H9 (cell line): ENCODE measurements around the gene PEX26. TPM values are rescaled to one million over a fixed set of nuclear protein-coding genes. Genes with fewer than 3 reads are reported as not detected.

Source experiments
- DNase-seq: peaks from one replicate; pipeline ENCODE4 v3.0.0-alpha.2; 2017
- H2AFZ ChIP-seq: one replicate; pipeline ENCODE4 v1.6.1; 2013; ENCODE audit warnings: mild to moderate bottlenecking, low read length, control low read depth, moderate library complexity
- H2AK5ac ChIP-seq: 2 replicates; pipeline ENCODE4 v1.6.1; 2013; ENCODE audit warnings: low read length, control low read depth, mixed read lengths; ENCODE audit not compliant: insufficient read length
- H2BK120ac ChIP-seq: one replicate; pipeline ENCODE4 v1.6.1; 2013; ENCODE audit warnings: low read depth, mild to moderate bottlenecking, low read length, control low read depth, inconsistent platforms; ENCODE audit not compliant: poor library complexity, severe bottlenecking
- H2BK12ac ChIP-seq: 2 replicates; pipeline ENCODE4 v1.6.1; 2013; ENCODE audit warnings: low read length, control low read depth, mixed read lengths, low read depth; ENCODE audit not compliant: insufficient read length
- H2BK15ac ChIP-seq: 2 replicates; pipeline ENCODE4 v1.6.1; 2013; ENCODE audit warnings: low read depth, low read length, control low read depth
- H2BK20ac ChIP-seq: one replicate; pipeline ENCODE4 v1.6.1; 2013; ENCODE audit warnings: low read depth, mild to moderate bottlenecking, low read length, control low read depth, inconsistent platforms; ENCODE audit not compliant: poor library complexity, severe bottlenecking
- H2BK5ac ChIP-seq: 2 replicates; pipeline ENCODE4 v1.6.1; 2013; ENCODE audit warnings: low read length, control low read depth, mixed read lengths; ENCODE audit not compliant: insufficient read length
- H3K14ac ChIP-seq: 2 replicates; pipeline ENCODE4 v1.6.1; 2013; ENCODE audit warnings: low read length, control low read depth; ENCODE audit not compliant: insufficient read depth
- H3K18ac ChIP-seq: 2 replicates; pipeline ENCODE4 v1.6.1; 2013; ENCODE audit warnings: low read depth, mild to moderate bottlenecking, mixed read lengths, low read length, control low read depth; ENCODE audit not compliant: insufficient read length
- H3K23ac ChIP-seq: 2 replicates; pipeline ENCODE4 v1.6.1; 2013; ENCODE audit warnings: low read length, control low read depth, mixed read lengths, low read depth; ENCODE audit not compliant: insufficient read length
- H3K23me2 ChIP-seq: 2 replicates; pipeline ENCODE4 v1.6.1; 2013; ENCODE audit warnings: low read depth, mild to moderate bottlenecking, mixed read lengths, low read length, control low read depth; ENCODE audit not compliant: insufficient read length, poor library complexity, severe bottlenecking
- H3K27ac ChIP-seq: 2 replicates; pipeline ENCODE4 v1.5.1; 2013; ENCODE audit warnings: low read length, control low read depth, mixed read lengths, low read depth; ENCODE audit not compliant: insufficient read length
- H3K27me3 ChIP-seq: 2 replicates; pipeline ENCODE4 v1.6.1; 2013; ENCODE audit warnings: low read length, control low read depth, inconsistent platforms; ENCODE audit not compliant: insufficient read depth
- H3K4ac ChIP-seq: 2 replicates; pipeline ENCODE4 v1.6.1; 2013; ENCODE audit warnings: low read depth, mild to moderate bottlenecking, control low read depth, inconsistent platforms, low read length, moderate library complexity
- H3K4me1 ChIP-seq: 2 replicates; pipeline ENCODE4 v1.6.1; 2013; ENCODE audit warnings: low read length, control low read depth, inconsistent platforms; ENCODE audit not compliant: insufficient read depth
- H3K4me2 ChIP-seq: 2 replicates; pipeline ENCODE4 v1.6.1; 2013; ENCODE audit warnings: low read length, control low read depth, mixed read lengths; ENCODE audit not compliant: insufficient read length, insufficient read depth
- H3K56ac ChIP-seq: 2 replicates; pipeline ENCODE4 v1.6.1; 2013; ENCODE audit warnings: low read depth, mild to moderate bottlenecking, mixed read lengths, low read length, control low read depth; ENCODE audit not compliant: insufficient read length
- H3K79me1 ChIP-seq: 2 replicates; pipeline ENCODE4 v1.6.1; 2013; ENCODE audit warnings: low read depth, mild to moderate bottlenecking, moderate library complexity, low read length, control low read depth, inconsistent platforms; ENCODE audit not compliant: insufficient read depth, poor library complexity, severe bottlenecking
- H3K79me2 ChIP-seq: 2 replicates; pipeline ENCODE4 v1.6.1; 2013; ENCODE audit warnings: low read length, control low read depth, inconsistent platforms; ENCODE audit not compliant: insufficient read depth
- H3K9ac ChIP-seq: 2 replicates; pipeline ENCODE4 v1.6.1; 2013; ENCODE audit warnings: low read length, control low read depth, mixed read lengths; ENCODE audit not compliant: insufficient read length; ENCODE audit errors: extremely low read depth
- H3K9me3 ChIP-seq: one replicate; pipeline ENCODE4 v1.6.1; 2013; ENCODE audit warnings: low read depth, low read length, inconsistent platforms; ENCODE audit not compliant: control insufficient read depth
- H3T11ph ChIP-seq: one replicate; pipeline ENCODE4 v1.6.1; 2013; ENCODE audit warnings: mild to moderate bottlenecking, low read length, control low read depth, inconsistent platforms
- H4K20me1 ChIP-seq: one replicate; pipeline ENCODE4 v1.6.1; 2013; ENCODE audit not compliant: control insufficient read depth, insufficient read length, insufficient read depth
- H4K5ac ChIP-seq: 2 replicates; pipeline ENCODE4 v1.6.1; 2013; ENCODE audit warnings: low read depth, mild to moderate bottlenecking, mixed read lengths, low read length, control low read depth; ENCODE audit not compliant: insufficient read length
- H4K8ac ChIP-seq: replicated peaks from 2 replicates; pipeline ENCODE4 v1.6.1; 2013; ENCODE audit warnings: low read length, control low read depth, mixed read lengths, low read depth; ENCODE audit not compliant: insufficient read length
- H4K91ac ChIP-seq: 2 replicates; pipeline ENCODE4 v1.6.1; 2013; ENCODE audit warnings: low read depth, mild to moderate bottlenecking, moderate library complexity, mixed read lengths, low read length, control low read depth; ENCODE audit not compliant: insufficient read length
- H3K27ac Mint-ChIP-seq, 3 experiments: 2 replicates in 2 of 3; 3 replicates in 1 of 3; pipeline ENCODE4 v1.8.0; 2020 to 2021; ENCODE audit warnings: mixed read lengths in 3 of 3, mild to moderate bottlenecking in 1 of 3, moderate library complexity in 1 of 3
- H3K27me3 Mint-ChIP-seq: 2 replicates; pipeline ENCODE4 v1.8.0; 2021; ENCODE audit warnings: low read depth, mild to moderate bottlenecking, moderate library complexity, mixed read lengths
- H3K36me3 Mint-ChIP-seq, 3 experiments: 2 replicates in 2 of 3; 3 replicates in 1 of 3; pipeline ENCODE4 v1.8.0; 2020 to 2021; ENCODE audit warnings: low read depth in 3 of 3, mixed read lengths in 3 of 3; ENCODE audit not compliant: insufficient read depth in 1 of 3
- H3K4me1 Mint-ChIP-seq, 2 experiments: 2 replicates each; pipeline ENCODE4 v1.8.0; 2020; ENCODE audit warnings: mixed read lengths in 2 of 2
- H3K4me3 Mint-ChIP-seq, 2 experiments: 2 replicates in 1 of 2; 3 replicates in 1 of 2; pipeline ENCODE4 v1.8.0; 2020 to 2021; ENCODE audit warnings: mild to moderate bottlenecking in 2 of 2, mixed read lengths in 2 of 2, moderate library complexity in 1 of 2
- H3K9me3 Mint-ChIP-seq, 2 experiments: 2 replicates in 1 of 2; 3 replicates in 1 of 2; pipeline ENCODE4 v1.8.0; 2020; ENCODE audit warnings: mild to moderate bottlenecking in 2 of 2, mixed read lengths in 2 of 2, moderate library complexity in 1 of 2
- CTCF ChIP-seq: fragments of 200-600 bp; sonication (generic); conservative IDR thresholded peaks from 3 replicates; pipeline ENCODE4 v1.8.0; 2021; ENCODE audit warnings: antibody characterized with exemption, mild to moderate bottlenecking
- WGBS: extraction: QIAGEN DNeasy Blood & Tissue Kit; methylation state at CpG from one replicate; pipeline ENCODE4 v1.1.7; 2013; ENCODE audit warnings: missing lambda C conversion rate, low lambda C conversion rate, mixed read lengths; ENCODE audit not compliant: insufficient read length; ENCODE audit errors: extremely low coverage; 5-methylcytosine and 5-hydroxymethylcytosine counted together
- total RNA-seq: library from RNA; stranded (reverse); gene quantifications from 2 replicates; pipeline ENCODE4 v1.2.1, GENCODE V29; 2021

Gene PEX26
- total RNA-seq, 1 experiment from 2014 or later: 35.4 TPM

DNA sequence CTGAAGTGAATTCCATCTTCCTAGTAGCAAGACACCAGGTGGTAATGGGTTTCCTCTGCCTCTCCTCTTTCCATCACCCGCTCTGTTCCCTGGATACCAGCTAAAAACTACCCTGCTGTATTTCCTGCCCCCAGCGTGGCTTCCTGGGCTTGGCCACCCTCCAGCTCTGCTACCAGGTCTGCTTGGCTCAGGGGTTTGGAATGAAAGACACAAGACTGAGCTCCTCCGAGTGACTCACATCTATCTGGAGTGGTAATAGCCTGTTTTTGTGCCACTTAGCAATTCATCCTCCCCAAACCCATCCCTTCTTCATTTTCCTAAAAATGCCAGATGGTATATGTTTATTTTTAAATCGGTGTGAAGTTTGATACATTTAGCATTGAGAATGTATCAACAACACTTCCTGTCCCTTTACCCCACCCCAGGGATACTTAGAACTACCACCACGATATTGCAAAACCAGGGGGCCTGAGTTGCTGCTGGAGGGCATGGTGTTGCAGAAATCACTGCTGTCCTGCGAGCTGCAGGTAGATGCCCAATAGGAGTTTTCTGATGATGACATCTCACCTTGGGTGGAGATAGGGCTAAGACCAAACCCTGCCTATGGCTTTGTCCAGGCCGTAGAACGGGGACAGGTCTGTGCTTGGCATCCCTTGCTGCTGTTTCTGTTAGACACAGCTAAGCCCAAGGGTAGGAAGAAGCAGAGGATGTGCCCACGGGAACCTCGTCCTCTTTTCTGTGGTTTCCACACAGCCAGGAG lies 45.9 kb upstream of the PEX26 start:
- H3K9ac ChIP-seq: no peak overlapping the region
- H2AK5ac ChIP-seq: no peak overlapping the region
- no peaks in the 10 kb centered on the region for H3K27me3 ChIP-seq
- Mint-ChIP-seq H3K27ac (no peak overlapping the region), H3K9me3 (no peaks in the 10 kb centered on the region), H3K4me3 (no peak overlapping the region), H3K4me1 (peaks cover 13% of the 10 kb centered on the region in 2 experiments), H3K36me3 (no peaks in the 10 kb centered on the region), H3K27me3 (peaks cover 35% of the 10 kb centered on the region)
- no peak overlapping the region for H3K18ac ChIP-seq
- no peak overlapping the region for H3K4ac ChIP-seq
- no peak overlapping the region for H3K23ac ChIP-seq
- H3K23me2 ChIP-seq: no peaks in the 10 kb centered on the region
- no peaks in the 10 kb centered on the region for H3K79me2 ChIP-seq
- DNase-seq: no peak
- H3K4me2 ChIP-seq: no peak overlapping the region
- no peak overlapping the region for H2AFZ ChIP-seq
- H2BK20ac ChIP-seq: no peak overlapping the region
- H2BK12ac ChIP-seq: no peak overlapping the region
- no peak overlapping the region for H4K91ac ChIP-seq
- H3K9me3 ChIP-seq: no peaks in the 10 kb centered on the region
- H3K4me1 ChIP-seq: no peaks in the 10 kb centered on the region
- no peaks in the 10 kb centered on the region for H3K79me1 ChIP-seq
- no peak for TF ChIP-seq CTCF
- H4K5ac ChIP-seq: no peak overlapping the region
- H3K14ac ChIP-seq: no peak overlapping the region
- H3K56ac ChIP-seq: no peak overlapping the region
- H2BK15ac ChIP-seq: no peak overlapping the region
- H3K27ac ChIP-seq: no peak overlapping the region
- WGBS: no CpG with 5 or more reads among the region's 10 CpGs
- no peak overlapping the region for H3T11ph ChIP-seq
- no peaks in the 10 kb centered on the region for H4K20me1 ChIP-seq
- H2BK120ac ChIP-seq: no peak overlapping the region
- no peak overlapping the region for H4K8ac ChIP-seq
- no peak overlapping the region for H2BK5ac ChIP-seq
